ENCODE results near the gene DRAP1.

The DRAP1 gene

GRCh38 chr11:65911682-65912568 lies 7.3 kb upstream of the DRAP1 start:
- no peak for DNase-seq (ENCODE audit: low read depth in 1 of 2, low spot score in 1 of 2)
- 0 out of 2 replicates have a peak overlapping the region, but pooled peaks have one; percentile 27 for H3K27ac ChIP-seq (replicated peaks)
- no peak overlapping the region for H3K4me3 ChIP-seq (replicated peaks; ENCODE audit: insufficient read depth, low read length)
- TF ChIP-seq SPI1 (IDR thresholded peaks at IDR 0.05; ENCODE audit: borderline replicate concordance, low read depth) (peak; percentile 74), POLR2AphosphoS5 (IDR thresholded peaks at IDR 0.05; ENCODE audit: low read depth) (no peak), REST (IDR thresholded peaks at IDR 0.05; ENCODE audit: insufficient replicate concordance, low read depth) (peak; percentile 45)
- no peaks in the 10 kb centered on the region for H3K27me3 ChIP-seq (ENCODE audit: insufficient read depth, poor library complexity, severe bottlenecking)

- no peak overlapping the region for H3K27ac ChIP-seq (replicated peaks)
- H3K4me3 ChIP-seq (replicated peaks; ENCODE audit: insufficient read depth, low read length), result no peak overlapping the region
- no peak for DNase-seq (ENCODE audit: low read depth in 1 of 2, low spot score in 1 of 2)
- H3K27me3 ChIP-seq (ENCODE audit: insufficient read depth, poor library complexity, severe bottlenecking), result no peaks in the 10 kb centered on the region
- TF ChIP-seq SPI1 (IDR thresholded peaks at IDR 0.05; ENCODE audit: borderline replicate concordance, low read depth), result no peak
- no peak for TF ChIP-seq GABPA (IDR thresholded peaks at IDR 0.05; ENCODE audit: low read depth)
- TF ChIP-seq REST (IDR thresholded peaks at IDR 0.05; ENCODE audit: insufficient replicate concordance, low read depth), result no peak
- no peak for TF ChIP-seq POLR2AphosphoS5 (IDR thresholded peaks at IDR 0.05; ENCODE audit: low read depth)
- TF ChIP-seq CTCF (IDR thresholded peaks at IDR 0.05; ENCODE audit: insufficient read depth, low read length), result no peak
Observed at GRCh38 chr11:65912845-65913244, 6.4 kb upstream of the DRAP1 start.

GRCh38 chr11:65915101-65915820 lies 4.0 kb upstream of the DRAP1 start:
- TF ChIP-seq GABPA (IDR thresholded peaks at IDR 0.05; ENCODE audit: low read depth) (no peak), POLR2AphosphoS5 (IDR thresholded peaks at IDR 0.05; ENCODE audit: low read depth) (peak; percentile 51)
- Histone ChIP-seq H3K4me3 (replicated peaks; ENCODE audit: insufficient read depth, low read length) (no peak overlapping the region), H3K27me3 (ENCODE audit: insufficient read depth, poor library complexity, severe bottlenecking) (no peaks in the 10 kb centered on the region), H3K27ac (replicated peaks) (no peak overlapping the region)
- DNase-seq (ENCODE audit: low read depth in 1 of 2, low spot score in 1 of 2), result peak in 1 of 2 experiments; percentile 58

- H3K27me3 ChIP-seq (ENCODE audit: insufficient read depth, poor library complexity, severe bottlenecking), result no peaks in the 10 kb centered on the region
- H3K27ac ChIP-seq (replicated peaks), result no peak overlapping the region
- no peak overlapping the region for H3K4me3 ChIP-seq (replicated peaks; ENCODE audit: insufficient read depth, low read length)
- 0 out of 2 replicates have a peak, but pooled peaks have one; percentile 2 for TF ChIP-seq POLR2AphosphoS5 (IDR thresholded peaks at IDR 0.05; ENCODE audit: low read depth)
- no peak for TF ChIP-seq GABPA (IDR thresholded peaks at IDR 0.05; ENCODE audit: low read depth)
- peak in 1 of 2 experiments; percentile 57 for DNase-seq (ENCODE audit: low read depth in 1 of 2, low spot score in 1 of 2)
Observed at GRCh38 chr11:65915821-65916251, 3.4 kb upstream of the DRAP1 start.

GRCh38 chr11:65916391-65916790 lies 2.8 kb upstream of the DRAP1 start:
- DNase-seq (ENCODE audit: low read depth in 1 of 2, low spot score in 1 of 2), result no peak
- Histone ChIP-seq H3K4me3 (replicated peaks; ENCODE audit: insufficient read depth, low read length) (no peak overlapping the region), H3K27me3 (ENCODE audit: insufficient read depth, poor library complexity, severe bottlenecking) (no peaks in the 10 kb centered on the region), H3K27ac (replicated peaks) (no peak overlapping the region)
- TF ChIP-seq SPI1 (IDR thresholded peaks at IDR 0.05; ENCODE audit: borderline replicate concordance, low read depth) (no peak), REST (IDR thresholded peaks at IDR 0.05; ENCODE audit: insufficient replicate concordance, low read depth) (no peak), CTCF (IDR thresholded peaks at IDR 0.05; ENCODE audit: insufficient read depth, low read length) (no peak), GABPA (IDR thresholded peaks at IDR 0.05; ENCODE audit: low read depth) (no peak), POLR2AphosphoS5 (IDR thresholded peaks at IDR 0.05; ENCODE audit: low read depth) (no peak)
